ENCODE results near the gene MPRIP. TPM values are rescaled to one million over a fixed set of nuclear protein-coding genes. Genes with fewer than 3 reads are reported as not detected.

The MPRIP gene
- total and polyA plus RNA-seq, 2 donors (not counting 3 experiments of a cell fraction or from before 2014, with no cell fraction given), result 94.6 to 246 TPM

GRCh38 chr17:17171186-17171585, 128.9 kb downstream of the MPRIP start:
- H2AFZ ChIP-seq (ENCODE audit: low read depth, low read length), result no peak overlapping the region
- peaks cover 17 to 53% of the 10 kb centered on the region in 2 experiments for H3K36me3 ChIP-seq (ENCODE audit: control insufficient read depth in 2 of 2, extremely low read depth in 1 of 2, insufficient read depth in 2 of 2, low read length in 2 of 2)
- H3K4me1 ChIP-seq (ENCODE audit: control insufficient read depth, extremely low read depth, insufficient read depth, low read length), result peaks cover 12% of the 10 kb centered on the region
- no peak for FAIRE-seq
- H3K9me3 ChIP-seq (replicated peaks; ENCODE audit: control insufficient read depth, insufficient read depth, low read length), result no peaks in the 10 kb centered on the region
- no TSS peak for BruUV-seq (replicated peaks)
- ChIA-PET CTCF (no interaction called here), POLR2A (no interaction called here)
- TF ChIP-seq JUN (IDR thresholded peaks at IDR 0.05; ENCODE audit: borderline replicate concordance, insufficient read depth, insufficient read length, low read depth) (no peak), GATA2 (IDR thresholded peaks at IDR 0.05; ENCODE audit: insufficient read depth, insufficient read length, low read depth, low read length) (no peak), CTCF (IDR thresholded peaks at IDR 0.05; ENCODE audit: extremely low read depth in 1 of 2, insufficient read depth in 1 of 2, low read depth in 1 of 2, low read length in 2 of 2) (no peak), FOS (IDR thresholded peaks at IDR 0.05; ENCODE audit: borderline replicate concordance, insufficient read depth, low read length) (no peak), POLR2A (IDR thresholded peaks at IDR 0.05; ENCODE audit: low read depth, low read length) (no peak)
- TF ChIP-seq, protein P1, sequence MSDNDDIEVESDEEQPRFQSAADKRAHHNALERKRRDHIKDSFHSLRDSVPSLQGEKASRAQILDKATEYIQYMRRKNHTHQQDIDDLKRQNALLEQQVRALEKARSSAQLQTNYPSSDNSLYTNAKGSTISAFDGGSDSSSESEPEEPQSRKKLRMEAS (IDR thresholded peaks at IDR 0.05; ENCODE audit: insufficient read depth, insufficient read length), result no peak
- no peak overlapping the region for H3K9ac ChIP-seq (replicated peaks; ENCODE audit: extremely low read depth, insufficient read depth, low read length)
- no peaks in the 10 kb centered on the region for H3K9me1 ChIP-seq (replicated peaks; ENCODE audit: control insufficient read depth, extremely low read depth, insufficient read depth, low read length)
- no peaks in the 10 kb centered on the region for H3K79me2 ChIP-seq (ENCODE audit: control insufficient read depth, insufficient read depth, low read length)
- H3K27ac ChIP-seq (ENCODE audit: insufficient read depth, low read depth, low read length), result no peak overlapping the region
- intact Hi-C loops (cut with micrococcal nuclease) (no loop called here), dilution Hi-C loops (cut with MboI; ENCODE audit: extremely low pct_ligation_motif_present, low sequenced_read_pairs) (no loop called here)
- no peaks in the 10 kb centered on the region for H4K20me1 ChIP-seq (replicated peaks; ENCODE audit: control insufficient read depth, extremely low read depth, insufficient read depth, low read length)
- H3K27me3 ChIP-seq (ENCODE audit: control insufficient read depth in 2 of 2, insufficient read depth in 2 of 2, low read length in 2 of 2), result no peaks in the 10 kb centered on the region
- DNase-seq (ENCODE audit: low read depth, low spot score), result no peak
- H3K4me3 ChIP-seq (replicated peaks in 1 of 3; ENCODE audit: insufficient read depth in 1 of 3, low read depth in 1 of 3, low read length in 3 of 3), result no peak overlapping the region
- H3K4me2 ChIP-seq (ENCODE audit: insufficient read depth, low read length), result no peak overlapping the region

All from endothelial cell of umbilical vein (primary cell).